Endodermal cell (in vitro differentiated cells): ENCODE results near the gene PTTG1. TPM values are rescaled to one million over a fixed set of nuclear protein-coding genes. Genes with fewer than 3 reads are reported as not detected.

Source experiments
- DNase-seq: peaks from one replicate; pipeline ENCODE4 v3.0.0-alpha.2; 2017
- H3K27ac ChIP-seq: 2 replicates; pipeline ENCODE4 v1.5.1; 2013; ENCODE audit warnings: mild to moderate bottlenecking, low read depth, low read length, moderate library complexity
- H3K27me3 ChIP-seq: 2 replicates; pipeline ENCODE4 v1.6.1; 2013; ENCODE audit warnings: mild to moderate bottlenecking, low read length, moderate library complexity; ENCODE audit not compliant: insufficient read depth, control insufficient read depth, poor library complexity, severe bottlenecking
- H3K36me3 ChIP-seq: 2 replicates; pipeline ENCODE4 v1.7.0; 2013; ENCODE audit warnings: mild to moderate bottlenecking, low read length, moderate library complexity; ENCODE audit not compliant: control insufficient read depth, insufficient read depth
- H3K4me1 ChIP-seq: one replicate; pipeline ENCODE4 v1.7.0; 2013; ENCODE audit warnings: low read length; ENCODE audit not compliant: control insufficient read depth, insufficient read depth
- H3K4me3 ChIP-seq: 2 replicates; pipeline ENCODE4 v1.5.1; 2013; ENCODE audit warnings: mild to moderate bottlenecking, low read length, moderate library complexity
- H3K9ac ChIP-seq: 2 replicates; pipeline ENCODE4 v1.6.1; 2013; ENCODE audit warnings: mild to moderate bottlenecking, low read length, moderate library complexity; ENCODE audit not compliant: poor library complexity, severe bottlenecking; ENCODE audit errors: extremely low read depth
- H3K9me3 ChIP-seq: 2 replicates; pipeline ENCODE4 v1.6.1; 2013; ENCODE audit warnings: mild to moderate bottlenecking, low read length, moderate library complexity; ENCODE audit not compliant: control insufficient read depth
- H3K27ac Mint-ChIP-seq: 2 replicates; pipeline ENCODE4 v1.8.0; 2020; ENCODE audit warnings: mixed read lengths
- H3K27me3 Mint-ChIP-seq: 2 replicates; pipeline ENCODE4 v1.8.0; 2021; ENCODE audit warnings: mild to moderate bottlenecking, mixed read lengths; ENCODE audit not compliant: insufficient read depth
- H3K36me3 Mint-ChIP-seq: 2 replicates; pipeline ENCODE4 v1.8.0; 2020; ENCODE audit warnings: low read depth, mixed read lengths
- H3K4me1 Mint-ChIP-seq: 2 replicates; pipeline ENCODE4 v1.8.0; 2020; ENCODE audit warnings: mixed read lengths
- H3K4me3 Mint-ChIP-seq: 2 replicates; pipeline ENCODE4 v1.8.0; 2020; ENCODE audit warnings: mild to moderate bottlenecking, moderate library complexity, mixed read lengths
- H3K9me3 Mint-ChIP-seq: 2 replicates; pipeline ENCODE4 v1.8.0; 2020; ENCODE audit warnings: mild to moderate bottlenecking, mixed read lengths
- CTCF ChIP-seq: fragments of 200-600 bp; sonication (generic); conservative IDR thresholded peaks from 2 replicates; pipeline ENCODE4 v1.5.0; 2021; ENCODE audit warnings: antibody characterized with exemption, mild to moderate bottlenecking
- WGBS, 2 experiments: methylation state at CpG; one replicate each; pipeline versions ENCODE4 v1.1.5 to v1.1.7; 2013; ENCODE audit warnings: missing lambda C conversion rate in 2 of 2, mixed read lengths in 1 of 2; ENCODE audit not compliant: insufficient coverage in 1 of 2, insufficient read length in 1 of 2; 5-methylcytosine and 5-hydroxymethylcytosine counted together
- total RNA-seq, 2 donors: library from RNA; stranded (reverse); fragmentation: NEBNext Ultra II Directional in 1 of 2; extraction: Animal tissue kit (Norgen Biotek cat#: 25700) in 1 of 2; gene quantifications; 2 replicates in 1 of 2; 3 replicates in 1 of 2; pipeline ENCODE4 v1.2.1, GENCODE V29; 2021

PTTG1 gene
- total RNA-seq, 2 donors from 2014 or later: 121 to 162 TPM

- Mint-ChIP-seq H3K27me3 (no peaks in the 10 kb centered on the region), H3K36me3 (peaks cover 18% of the 10 kb centered on the region)
Observed at GRCh38 chr5:160398806-160399205, 22.8 kb upstream of the PTTG1 start.

DNA sequence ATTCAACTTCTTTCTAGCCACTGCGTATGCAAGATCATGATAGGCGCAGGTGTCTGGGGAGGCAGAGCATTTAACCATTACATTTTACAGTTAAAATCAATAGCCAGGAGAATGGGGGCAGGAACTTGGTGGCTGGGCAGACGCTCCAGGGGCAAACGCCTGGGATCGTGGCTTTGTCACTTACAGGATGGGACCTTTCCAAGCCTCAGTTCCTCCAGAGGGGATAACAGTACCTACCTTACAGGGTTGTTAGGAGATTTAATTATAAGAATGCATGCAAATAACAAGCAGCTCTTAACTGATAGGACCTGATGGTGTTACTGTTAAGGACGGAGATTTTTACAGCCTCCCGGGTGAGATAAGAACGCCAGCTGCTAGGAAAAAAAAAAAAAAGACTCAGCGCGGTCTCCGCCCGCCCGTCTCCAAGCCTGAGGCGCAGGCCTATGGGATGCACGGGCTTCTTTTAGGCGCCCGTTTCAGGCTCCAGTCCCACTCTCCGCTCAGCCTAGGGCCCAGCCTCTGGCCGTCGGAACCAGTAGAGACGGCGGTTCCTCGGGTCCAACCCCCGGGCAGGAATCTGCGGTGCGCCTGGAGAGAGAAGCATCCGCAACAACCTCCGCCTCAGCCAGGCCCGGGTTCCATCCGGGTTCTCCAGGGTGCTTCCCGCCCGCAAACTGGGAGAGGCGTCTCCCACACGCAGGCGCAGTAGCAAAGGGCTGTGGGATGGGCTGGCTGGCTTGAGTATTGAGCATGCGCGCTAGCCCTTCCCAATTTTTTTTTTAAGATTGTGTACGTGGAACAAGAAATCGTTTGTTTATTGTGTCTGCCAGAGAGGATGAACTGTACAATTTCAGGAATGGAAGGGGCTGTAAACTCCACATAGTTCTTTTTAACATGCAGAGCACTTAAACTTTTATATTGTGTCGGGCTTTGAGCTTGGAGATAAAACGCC is 22.0 kb upstream of the PTTG1 start, which contains the start of gene FAM200C:
TSS of gene FAM200C (minus strand) at position 653 of the 952 bp plus-strand sequence. CDS start 4,564 bp downstream, outside the sequence.
- 0 to 7% methylated on average over 21 to 41 of the region's 41 CpGs for WGBS, 2 experiments

More at GRCh38 chr5:160398806-160399205, 22.8 kb upstream of the PTTG1 start:
- H3K27ac Mint-ChIP-seq: no peak overlapping the region
- Histone ChIP-seq H3K27ac (no peak overlapping the region), H3K9ac (peak overlapping the region; percentile 92), H3K4me3 (peak overlapping the region; percentile 80), H3K27me3 (no peaks in the 10 kb centered on the region), H3K9me3 (no peaks in the 10 kb centered on the region), H3K4me1 (no peaks in the 10 kb centered on the region), H3K36me3 (peaks cover 28% of the 10 kb centered on the region)
- H3K4me1 Mint-ChIP-seq: peaks cover 9% of the 10 kb centered on the region
- H3K9me3 Mint-ChIP-seq: no peaks in the 10 kb centered on the region
- TF ChIP-seq CTCF: no peak
- H3K4me3 Mint-ChIP-seq: peak overlapping the region; percentile 71
- 96% methylated on average over 3 of the region's 4 CpGs; no CpG with 5 or more reads in 1 of the 2 experiments for WGBS, 2 experiments
- DNase-seq: no peak

More for the DNA sequence above, 22.0 kb upstream of the PTTG1 start, which contains the start of gene FAM200C:
- DNase-seq: peak; percentile 97
- H3K27ac ChIP-seq: peak within 1 kb of the TSS; percentile 93
- no peaks in the 10 kb centered on the region for H3K27me3 ChIP-seq
- Mint-ChIP-seq H3K27me3 (no peaks in the 10 kb centered on the region), H3K9me3 (no peaks in the 10 kb centered on the region), H3K36me3 (peaks cover 26% of the 10 kb centered on the region), H3K4me3 (peak within 1 kb of the TSS; percentile 71), H3K4me1 (peaks cover 9% of the 10 kb centered on the region), H3K27ac (peak within 1 kb of the TSS; percentile 97)
- H3K36me3 ChIP-seq: peaks cover 36% of the 10 kb centered on the region
- peak within 1 kb of the TSS; percentile 92 for H3K9ac ChIP-seq
- H3K4me3 ChIP-seq: peak within 1 kb of the TSS; percentile 80
- no peaks in the 10 kb centered on the region for H3K4me1 ChIP-seq
- no peak for TF ChIP-seq CTCF
- H3K9me3 ChIP-seq: no peaks in the 10 kb centered on the region
